ENCODE measurements around the gene RFPL1.

GRCh38 chr22:29390270-29390669 lies 48.1 kb upstream of the RFPL1 start:
- TF ChIP-seq CTCF (conservative IDR thresholded peaks at IDR 0.05; ENCODE audit: low read depth in 2 of 2) (no peak), EZH2 (IDR thresholded peaks at IDR 0.05; ENCODE audit: low read depth, unreplicated experiment) (no peak), POLR2AphosphoS5 (IDR thresholded peaks at IDR 0.05; ENCODE audit: low read depth) (no peak), REST (IDR thresholded peaks at IDR 0.05; ENCODE audit: unreplicated experiment) (no peak), CREB1 (CRISPR knock-in tag; IDR thresholded peaks at IDR 0.05; ENCODE audit: low read depth) (no peak), ETS1 (IDR thresholded peaks at IDR 0.05) (no peak)
